HG03469 (cell line): Measurements from ENCODE around the gene THSD8.
"Not testable (repeated sequence)": the region's sequence is repeated elsewhere in the genome, so short reads cannot be mapped to it uniquely, and the experiment has no call there.

Experiments used
- ATAC-seq: cut with Tn5 transposase; IDR thresholded peaks from one replicate; pipeline ENCODE4 v1.9.1; 2021; ENCODE audit warnings: mild to moderate bottlenecking, moderate library complexity, moderate number of reproducible peaks; ENCODE audit not compliant: unreplicated experiment

The THSD8 gene

GRCh38 chr19:12792051-12792852 lies 9.6 kb upstream of the THSD8 start:
- ATAC-seq, result no peak

GRCh38 chr19:12792853-12793289 lies 9.0 kb upstream of the THSD8 start:
- ATAC-seq, result no peak

GRCh38 chr19:12793290-12794195 lies 8.3 kb upstream of the THSD8 start:
- peak; percentile 22 for ATAC-seq

- no peak for ATAC-seq
Observed at GRCh38 chr19:12794196-12794941, 7.5 kb upstream of the THSD8 start.

- no peak for ATAC-seq
Observed at GRCh38 chr19:12794971-12795381, 6.9 kb upstream of the THSD8 start.

GRCh38 chr19:12796146-12797071 lies 5.5 kb upstream of the THSD8 start:
- no peak for ATAC-seq

- no peak for ATAC-seq
Observed at GRCh38 chr19:12797141-12797587, 4.7 kb upstream of the THSD8 start.

- not testable (repeated sequence) for ATAC-seq
Observed at GRCh38 chr19:12797607-12798006, 4.3 kb upstream of the THSD8 start.

GRCh38 chr19:12799742-12800465 lies 2.0 kb upstream of the THSD8 start:
- ATAC-seq, result no peak

- ATAC-seq, result no peak
Observed at GRCh38 chr19:12800466-12800770, 1.5 kb upstream of the THSD8 start.

GRCh38 chr19:12800923-12801465 lies 875 bp upstream of the THSD8 start:
- no peak for ATAC-seq

GRCh38 chr19:12802267-12803106 lies 618 bp downstream of the THSD8 start:
- no peak for ATAC-seq

- ATAC-seq, result no peak
Observed at GRCh38 chr19:12804051-12804450, 2.2 kb downstream of the THSD8 start.

- ATAC-seq, result peak; percentile 39
Observed at GRCh38 chr19:12806242-12807081, 4.6 kb downstream of the THSD8 start, which contains the start of gene RNASEH2A. TSS of gene RNASEH2A (plus strand) at chr19:12806584. CDS start at chr19:12806674, 90 bp downstream.

GRCh38 chr19:12815088-12815487 lies 13.2 kb downstream of the THSD8 start:
- no peak for ATAC-seq

GRCh38 chr19:12817188-12817587 lies 15.3 kb downstream of the THSD8 start:
- ATAC-seq, result not testable (repeated sequence)

GRCh38 chr19:12817810-12818209 lies 15.9 kb downstream of the THSD8 start:
- ATAC-seq, result not testable (repeated sequence)
